A549 (cell line): ENCODE measurements around the gene CHST11. TPM values are rescaled to one million over a fixed set of nuclear protein-coding genes. Genes with fewer than 3 reads are reported as not detected.

Experiments
- ATAC-seq, 2 experiments: fragments of 200-7000 bp in 1 of 2; fragments of >200 bp in 1 of 2; cut with Nextera tagmentation in 1 of 2; cut with Tn5 transposase in 1 of 2; 3 replicates each; pipeline versions ENCODE4 v1.8.0 to v1.9.1; 2018 to 2020; ENCODE audit warnings: mild to moderate bottlenecking in 1 of 2, moderate library complexity in 1 of 2
- CTCF ChIA-PET: fragments of 300-600 bp; sonication (Branson Sonifier 250); formaldehyde crosslinking; extraction: SDS; loops from one replicate; lab custom pipeline; 2021; ENCODE audit warnings: antibody characterized with exemption, inconsistent platforms; lab: Yijun Ruan, JAX
- POLR2A ChIA-PET: fragments of 350-600 bp; formaldehyde crosslinking; extraction: SDS; loops from one replicate; lab custom pipeline; 2021; ENCODE audit warnings: antibody characterized with exemption, inconsistent platforms; lab: Yijun Ruan, JAX
- DNase-seq, 2 experiments: peaks; one replicate each; pipeline versions ENCODE4 v3.0.0 to v3.0.0-alpha.2; 2011 to 2016; ENCODE audit warnings: low read depth in 1 of 2, low spot score in 1 of 2
- FAIRE-seq: peaks from 2 replicates; lab custom pipeline; 2011; peaks lifted over from hg19 to GRCh38; lab: Jason Lieb, UNC
- H3K27ac ChIP-seq, 2 experiments: fragments of >200 bp; sonication (Bioruptor Twin); formaldehyde crosslinking; 3 replicates each; pipeline ENCODE4 v1.5.1; 2016 to 2017
- H3K4me1 ChIP-seq: fragments of >200 bp; sonication (Bioruptor Twin); formaldehyde crosslinking; 3 replicates; pipeline ENCODE4 v1.6.1; 2016
- H3K4me2 ChIP-seq: fragments of >200 bp; sonication (Bioruptor Twin); formaldehyde crosslinking; 3 replicates; pipeline ENCODE4 v1.6.1; 2016
- H3K4me3 ChIP-seq: fragments of >200 bp; sonication (Bioruptor Twin); formaldehyde crosslinking; 3 replicates; pipeline ENCODE4 v1.5.1; 2016
- H3K9me3 ChIP-seq: fragments of >200 bp; sonication (Bioruptor Twin); formaldehyde crosslinking; 3 replicates; pipeline ENCODE4 v1.6.1; 2016
- BHLHE40 ChIP-seq: IDR thresholded peaks from 2 replicates; pipeline ENCODE4 v1.6.1; 2012; ENCODE audit warnings: low read depth, low read length, inconsistent platforms
- EHF ChIP-seq: fragments of 250-450 bp; sonication (Bioruptor Pico); IDR thresholded peaks from 2 replicates; pipeline ENCODE4 v1.5.0; 2020; ENCODE audit warnings: mild to moderate bottlenecking
- EHMT2 ChIP-seq: fragments of 200-600 bp; sonication (generic); IDR thresholded peaks from 2 replicates; pipeline ENCODE4 v1.6.1; 2016; ENCODE audit warnings: antibody characterized with exemption, low read depth, mild to moderate bottlenecking, moderate library complexity
- FOSL2 ChIP-seq, 2 experiments: fragments of 450-650 bp in 1 of 2; fragments of >200 bp in 1 of 2; sonication (Bioruptor Twin) in 1 of 2; formaldehyde crosslinking; IDR thresholded peaks; 2 replicates each; pipeline versions ENCODE4 v1.5.0 to v1.6.1; 2016 to 2020; ENCODE audit warnings: mild to moderate bottlenecking in 1 of 2, moderate library complexity in 1 of 2
- FOXS1 ChIP-seq: fragments of 250-450 bp; sonication (Bioruptor Pico); IDR thresholded peaks from 2 replicates; pipeline ENCODE4 v1.5.0; 2020; ENCODE audit warnings: mild to moderate bottlenecking, moderate library complexity
- HOXA7 ChIP-seq: fragments of 250-450 bp; sonication (Bioruptor Pico); IDR thresholded peaks from 2 replicates; pipeline ENCODE4 v1.5.0; 2020; ENCODE audit warnings: mild to moderate bottlenecking, moderate library complexity
- JUN ChIP-seq, 2 experiments: fragments of >200 bp; sonication (Bioruptor Twin); formaldehyde crosslinking; IDR thresholded peaks; 2 replicates in 1 of 2; 3 replicates in 1 of 2; pipeline ENCODE4 v1.6.1; 2016 to 2017
- JUNB ChIP-seq: fragments of >200 bp; sonication (Bioruptor Twin); formaldehyde crosslinking; IDR thresholded peaks from 2 replicates; pipeline ENCODE4 v1.6.1; 2016
- KDM5A ChIP-seq: fragments of 200-600 bp; sonication (generic); IDR thresholded peaks from 2 replicates; pipeline ENCODE4 v1.6.1; 2016; ENCODE audit warnings: antibody characterized with exemption, mild to moderate bottlenecking
- MYC ChIP-seq: IDR thresholded peaks from 2 replicates; pipeline ENCODE4 v1.6.1; 2012; ENCODE audit warnings: mild to moderate bottlenecking, inconsistent platforms, low read length, improper control_type of control experiment, borderline replicate concordance
- PHF8 ChIP-seq: fragments of 200-600 bp; sonication (generic); IDR thresholded peaks from 2 replicates; pipeline ENCODE4 v1.6.1; 2016; ENCODE audit warnings: low read depth, mild to moderate bottlenecking, antibody characterized with exemption, moderate library complexity, borderline replicate concordance
- SMC3 ChIP-seq: fragments of >200 bp; sonication (Bioruptor Twin); formaldehyde crosslinking; IDR thresholded peaks from 3 replicates; pipeline ENCODE4 v1.6.1; 2018; ENCODE audit warnings: inconsistent platforms
- SREBF2 ChIP-seq: fragments of 450-650 bp; IDR thresholded peaks from 2 replicates; pipeline ENCODE4 v1.6.1; 2014; ENCODE audit warnings: mild to moderate bottlenecking, moderate library complexity
- WGBS: methylation state at CpG from one replicate; pipeline ENCODE4 v1.1.6; 2017; ENCODE audit errors: missing lambda C conversion rate; 5-methylcytosine and 5-hydroxymethylcytosine counted together
- polyA plus RNA-seq, 4 experiments: library from polyadenylated mRNA; depleted of rRNA in 3 of 4; stranded (reverse); fragments of >200 nt; fragmentation: RNase III in 1 of 4; extraction: RNeasy Plus Mini Kit Qiagen cat#74134 plus additional on column Dnase treatment in 1 of 4; gene quantifications; 2 replicates in 3 of 4; 3 replicates in 1 of 4; pipeline ENCODE4 v1.2.3, GENCODE V29; 2011 to 2017
- TF ChIP-seq, protein P1 (sequence below): fragments of 150-350 bp; IDR thresholded peaks from 2 replicates; pipeline ENCODE4 v1.6.1; 2014; ENCODE audit warnings: low read depth, mild to moderate bottlenecking, low read length
- TF ChIP-seq, protein P2 (sequence below): fragments of 200-600 bp; sonication (generic); IDR thresholded peaks from 2 replicates; pipeline ENCODE4 v1.6.1; 2016; ENCODE audit warnings: antibody characterized with exemption, mild to moderate bottlenecking, moderate library complexity
- TF ChIP-seq, protein P3 (sequence below): IDR thresholded peaks from 2 replicates; pipeline ENCODE4 v1.6.1; 2012
- TF ChIP-seq, protein P4 (sequence below): fragments of 250-450 bp; sonication (Bioruptor Pico); IDR thresholded peaks from 2 replicates; pipeline ENCODE4 v1.5.0; 2020; ENCODE audit warnings: low read depth, mild to moderate bottlenecking, moderate library complexity

The CHST11 gene
- polyA plus RNA-seq, 2 of the 4 experiments (the other 2 are of a cell fraction) = 19.2 to 21.8 TPM

DNA sequence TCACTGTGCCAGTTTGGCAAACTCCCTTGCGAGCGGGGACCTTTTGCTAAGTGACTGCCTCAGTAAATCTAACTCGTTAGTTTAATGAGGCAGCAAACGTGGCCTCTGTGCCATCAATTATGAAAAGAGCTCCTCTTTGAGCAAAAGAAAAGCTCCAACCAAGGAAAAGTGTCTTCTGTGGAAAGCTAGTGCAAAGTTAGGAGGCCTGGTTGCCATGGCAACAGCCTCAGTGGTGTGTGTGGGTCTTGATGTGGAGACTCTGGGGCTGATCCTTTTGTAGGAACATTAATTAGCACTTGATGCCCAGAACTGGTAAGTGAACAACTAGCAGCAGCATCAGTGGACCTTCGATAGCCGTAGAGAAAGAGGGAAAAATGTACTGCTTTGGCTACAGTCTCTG is 145.7 kb downstream of the CHST11 start:
- ATAC-seq = no peak
- Histone ChIP-seq H3K27ac (peak overlapping the region; percentile 89 to 91; a peak in 5 of 6 replicates), H3K4me2 (no peak overlapping the region), H3K4me1 (peaks cover 77% of the 10 kb centered on the region), H3K4me3 (no peak overlapping the region), H3K9me3 (no peaks in the 10 kb centered on the region)
- FAIRE-seq = no peak
- ChIA-PET POLR2A (no interaction called here), CTCF (no interaction called here)
- WGBS = 91% methylated on average over 6 of the region's 6 CpGs
- no peak for DNase-seq
- TF ChIP-seq, protein P1, sequence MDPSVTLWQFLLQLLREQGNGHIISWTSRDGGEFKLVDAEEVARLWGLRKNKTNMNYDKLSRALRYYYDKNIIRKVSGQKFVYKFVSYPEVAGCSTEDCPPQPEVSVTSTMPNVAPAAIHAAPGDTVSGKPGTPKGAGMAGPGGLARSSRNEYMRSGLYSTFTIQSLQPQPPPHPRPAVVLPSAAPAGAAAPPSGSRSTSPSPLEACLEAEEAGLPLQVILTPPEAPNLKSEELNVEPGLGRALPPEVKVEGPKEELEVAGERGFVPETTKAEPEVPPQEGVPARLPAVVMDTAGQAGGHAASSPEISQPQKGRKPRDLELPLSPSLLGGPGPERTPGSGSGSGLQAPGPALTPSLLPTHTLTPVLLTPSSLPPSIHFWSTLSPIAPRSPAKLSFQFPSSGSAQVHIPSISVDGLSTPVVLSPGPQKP = no peak
- no peak for TF ChIP-seq PHF8
- TF ChIP-seq, protein P2, sequence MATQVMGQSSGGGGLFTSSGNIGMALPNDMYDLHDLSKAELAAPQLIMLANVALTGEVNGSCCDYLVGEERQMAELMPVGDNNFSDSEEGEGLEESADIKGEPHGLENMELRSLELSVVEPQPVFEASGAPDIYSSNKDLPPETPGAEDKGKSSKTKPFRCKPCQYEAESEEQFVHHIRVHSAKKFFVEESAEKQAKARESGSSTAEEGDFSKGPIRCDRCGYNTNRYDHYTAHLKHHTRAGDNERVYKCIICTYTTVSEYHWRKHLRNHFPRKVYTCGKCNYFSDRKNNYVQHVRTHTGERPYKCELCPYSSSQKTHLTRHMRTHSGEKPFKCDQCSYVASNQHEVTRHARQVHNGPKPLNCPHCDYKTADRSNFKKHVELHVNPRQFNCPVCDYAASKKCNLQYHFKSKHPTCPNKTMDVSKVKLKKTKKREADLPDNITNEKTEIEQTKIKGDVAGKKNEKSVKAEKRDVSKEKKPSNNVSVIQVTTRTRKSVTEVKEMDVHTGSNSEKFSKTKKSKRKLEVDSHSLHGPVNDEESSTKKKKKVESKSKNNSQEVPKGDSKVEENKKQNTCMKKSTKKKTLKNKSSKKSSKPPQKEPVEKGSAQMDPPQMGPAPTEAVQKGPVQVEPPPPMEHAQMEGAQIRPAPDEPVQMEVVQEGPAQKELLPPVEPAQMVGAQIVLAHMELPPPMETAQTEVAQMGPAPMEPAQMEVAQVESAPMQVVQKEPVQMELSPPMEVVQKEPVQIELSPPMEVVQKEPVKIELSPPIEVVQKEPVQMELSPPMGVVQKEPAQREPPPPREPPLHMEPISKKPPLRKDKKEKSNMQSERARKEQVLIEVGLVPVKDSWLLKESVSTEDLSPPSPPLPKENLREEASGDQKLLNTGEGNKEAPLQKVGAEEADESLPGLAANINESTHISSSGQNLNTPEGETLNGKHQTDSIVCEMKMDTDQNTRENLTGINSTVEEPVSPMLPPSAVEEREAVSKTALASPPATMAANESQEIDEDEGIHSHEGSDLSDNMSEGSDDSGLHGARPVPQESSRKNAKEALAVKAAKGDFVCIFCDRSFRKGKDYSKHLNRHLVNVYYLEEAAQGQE = no peak

DNA sequence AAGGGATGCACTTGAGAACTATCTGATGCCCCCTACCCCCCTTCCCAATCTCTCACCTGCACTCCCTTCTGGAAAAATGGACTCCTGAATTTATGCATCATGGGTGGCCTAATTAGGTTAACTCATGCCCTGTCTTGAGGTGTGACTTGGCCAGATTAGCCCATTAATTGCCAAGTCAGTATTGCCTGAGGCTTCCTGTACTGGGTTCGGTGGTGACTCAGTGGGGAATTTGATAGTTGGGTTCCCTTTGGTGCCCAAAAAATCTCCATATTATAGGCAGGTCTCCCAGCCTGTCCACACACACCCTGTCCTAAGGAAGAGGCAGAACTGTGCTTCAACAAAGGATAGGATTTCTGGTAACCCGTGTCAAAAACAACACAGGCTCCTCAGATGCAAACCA is 146.1 kb downstream of the CHST11 start:
- H3K9me3 ChIP-seq = no peaks in the 10 kb centered on the region
- DNase-seq (no peak), ATAC-seq (peak in 1 of 2 experiments; percentile 2; a peak in 1 of 6 replicates), FAIRE-seq (no peak)
- H3K4me3 ChIP-seq = no peak overlapping the region
- peak overlapping the region; percentile 77 for H3K4me2 ChIP-seq
- WGBS = 80% methylated on average over 2 of the region's 2 CpGs
- TF ChIP-seq EHMT2 = no peak
- TF ChIP-seq, protein P3, sequence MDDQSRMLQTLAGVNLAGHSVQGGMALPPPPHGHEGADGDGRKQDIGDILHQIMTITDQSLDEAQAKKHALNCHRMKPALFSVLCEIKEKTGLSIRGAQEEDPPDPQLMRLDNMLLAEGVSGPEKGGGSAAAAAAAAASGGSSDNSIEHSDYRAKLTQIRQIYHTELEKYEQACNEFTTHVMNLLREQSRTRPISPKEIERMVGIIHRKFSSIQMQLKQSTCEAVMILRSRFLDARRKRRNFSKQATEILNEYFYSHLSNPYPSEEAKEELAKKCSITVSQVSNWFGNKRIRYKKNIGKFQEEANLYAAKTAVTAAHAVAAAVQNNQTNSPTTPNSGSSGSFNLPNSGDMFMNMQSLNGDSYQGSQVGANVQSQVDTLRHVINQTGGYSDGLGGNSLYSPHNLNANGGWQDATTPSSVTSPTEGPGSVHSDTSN = no peak
- no peak for TF ChIP-seq BHLHE40
- TF ChIP-seq SREBF2 = no peak
- TF ChIP-seq FOSL2 (IDR thresholded peaks at IDR 0.05) = no peak
- TF ChIP-seq FOSL2 (CRISPR knock-in tag; IDR thresholded peaks at IDR 0.05) = no peak
- no peak for TF ChIP-seq FOXS1 (CRISPR knock-in tag)
- no peak for TF ChIP-seq JUN (IDR thresholded peaks at IDR 0.05)
- no peak for TF ChIP-seq MYC
- no peak for TF ChIP-seq EHF (CRISPR knock-in tag)
- no peak for TF ChIP-seq HOXA7 (CRISPR knock-in tag)
- no peak for TF ChIP-seq SMC3
- TF ChIP-seq, protein P4, sequence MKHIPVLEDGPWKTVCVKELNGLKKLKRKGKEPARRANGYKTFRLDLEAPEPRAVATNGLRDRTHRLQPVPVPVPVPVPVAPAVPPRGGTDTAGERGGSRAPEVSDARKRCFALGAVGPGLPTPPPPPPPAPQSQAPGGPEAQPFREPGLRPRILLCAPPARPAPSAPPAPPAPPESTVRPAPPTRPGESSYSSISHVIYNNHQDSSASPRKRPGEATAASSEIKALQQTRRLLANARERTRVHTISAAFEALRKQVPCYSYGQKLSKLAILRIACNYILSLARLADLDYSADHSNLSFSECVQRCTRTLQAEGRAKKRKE = no peak
- TF ChIP-seq KDM5A = no peak
- TF ChIP-seq JUNB = no peak
- CTCF ChIA-PET = interaction anchor here (2.7 kb wide), 1 partner anchor 221 kb away, joined by 9 read pairs; no protein-coding TSS in a partner anchor
- POLR2A ChIA-PET = interaction anchor here (2.0 to 2.5 kb wide), 2 partner anchors 14 to 69 kb away, joined by 10 to 16 read pairs; no protein-coding TSS in a partner anchor
- H3K4me1 ChIP-seq = peaks cover 74% of the 10 kb centered on the region
- H3K27ac ChIP-seq = peak overlapping the region; percentile 89 to 91; a peak in 5 of 6 replicates
